T-helper 1 cell treated with Interleukin-12 subunit alpha and Interleukin-12 subunit beta and Interleukin-4 antibody, amounts not matched to agents 30 ng/mL and 1 ng/mL, for 36 hours (primary cell): ENCODE measurements around the gene SCD. TPM values are rescaled to one million over a fixed set of nuclear protein-coding genes. Genes with fewer than 3 reads are reported as not detected.
"Not testable (repeated sequence)": the region's sequence is repeated elsewhere in the genome, so short reads cannot be mapped to it uniquely, and the experiment has no call there.

ENCODE experiments used
- intact Hi-C: fragments of 100-400 bp; cut with micrococcal nuclease; formaldehyde crosslinking; loops from one replicate; pipeline ENCODE4 v1.15.1; 2024
- total RNA-seq: library from RNA; stranded (reverse); gene quantifications from 2 replicates; pipeline ENCODE4 v1.2.3, GENCODE V29; 2022

The SCD gene
- total RNA-seq, 1 donor from 2014 or later, result 125 TPM

DNA sequence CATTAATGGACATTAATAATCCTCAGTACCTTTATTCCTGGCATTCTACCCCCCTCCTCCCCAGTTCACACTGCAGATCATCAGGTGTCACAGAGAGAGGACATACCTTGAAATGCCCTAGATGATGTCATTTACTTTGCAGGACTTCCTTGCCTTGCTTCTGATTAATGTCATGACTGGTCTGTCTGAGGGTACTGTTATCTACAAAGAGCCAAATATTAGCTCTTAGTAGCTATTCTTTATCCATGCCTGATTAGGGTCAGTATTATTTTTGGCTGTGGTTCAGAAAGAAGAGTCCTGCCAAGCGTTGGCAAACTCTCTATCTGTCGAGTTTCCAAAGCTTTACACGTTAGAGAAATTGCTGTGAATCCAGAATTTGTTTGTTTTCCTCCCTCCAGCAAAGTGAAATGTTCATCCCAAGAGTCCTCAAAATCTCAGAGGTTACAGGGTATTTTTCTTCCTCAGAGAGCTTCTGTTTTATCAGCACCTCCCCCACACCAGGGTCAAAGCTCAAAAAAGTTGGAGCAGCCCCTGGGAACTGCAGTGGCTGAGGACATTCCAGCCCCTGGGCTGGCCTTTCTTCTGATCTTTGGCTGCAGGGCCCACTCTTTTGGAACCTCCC, 12.6 kb downstream of the SCD start:
- intact Hi-C loops, result no loop called here

DNA sequence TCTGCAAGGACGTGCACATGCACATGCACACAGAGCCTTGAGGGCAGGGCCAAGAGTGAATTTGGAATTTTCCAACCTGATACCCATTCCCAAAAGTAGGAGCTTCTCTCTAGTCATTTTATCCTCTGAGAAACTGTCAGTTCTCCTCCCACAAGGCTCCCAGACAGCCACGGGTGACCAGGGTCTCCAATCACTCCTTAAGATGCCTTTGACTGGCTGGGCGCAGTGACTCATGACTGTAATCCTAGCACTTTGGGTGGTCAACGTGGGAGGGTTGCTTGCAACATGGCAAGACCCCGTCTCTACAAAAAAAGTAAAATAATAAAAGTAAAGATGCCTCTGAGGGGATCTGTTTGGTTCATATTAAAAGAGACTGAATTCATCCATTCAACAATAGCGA, 13.2 kb downstream of the SCD start:
- intact Hi-C loops, result no loop called here

DNA sequence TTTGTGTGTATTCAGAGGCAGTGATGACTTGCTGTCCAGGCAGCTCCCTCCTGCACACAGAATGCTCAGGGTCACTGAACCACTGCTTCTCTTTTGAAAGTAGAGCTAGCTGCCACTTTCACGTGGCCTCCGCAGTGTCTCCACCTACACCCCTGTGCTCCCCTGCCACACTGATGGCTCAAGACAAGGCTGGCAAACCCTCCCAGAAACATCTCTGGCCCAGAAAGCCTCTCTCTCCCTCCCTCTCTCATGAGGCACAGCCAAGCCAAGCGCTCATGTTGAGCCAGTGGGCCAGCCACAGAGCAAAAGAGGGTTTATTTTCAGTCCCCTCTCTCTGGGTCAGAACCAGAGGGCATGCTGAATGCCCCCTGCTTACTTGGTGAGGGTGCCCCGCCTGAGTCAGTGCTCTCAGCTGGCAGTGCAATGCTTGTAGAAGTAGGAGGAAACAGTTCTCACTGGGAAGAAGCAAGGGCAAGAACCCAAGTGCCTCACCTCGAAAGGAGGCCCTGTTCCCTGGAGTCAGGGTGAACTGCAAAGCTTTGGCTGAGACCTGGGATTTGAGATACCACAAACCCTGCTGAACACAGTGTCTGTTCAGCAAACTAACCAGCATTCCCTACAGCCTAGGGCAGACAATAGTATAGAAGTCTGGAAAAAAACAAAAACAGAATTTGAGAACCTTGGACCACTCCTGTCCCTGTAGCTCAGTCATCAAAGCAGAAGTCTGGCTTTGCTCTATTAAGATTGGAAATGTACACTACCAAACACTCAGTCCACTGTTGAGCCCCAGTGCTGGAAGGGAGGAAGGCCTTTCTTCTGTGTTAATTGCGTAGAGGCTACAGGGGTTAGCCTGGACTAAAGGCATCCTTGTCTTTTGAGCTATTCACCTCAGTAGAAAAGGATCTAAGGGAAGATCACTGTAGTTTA, 15.8 kb downstream of the SCD start:
- intact Hi-C loops, result no loop called here

DNA sequence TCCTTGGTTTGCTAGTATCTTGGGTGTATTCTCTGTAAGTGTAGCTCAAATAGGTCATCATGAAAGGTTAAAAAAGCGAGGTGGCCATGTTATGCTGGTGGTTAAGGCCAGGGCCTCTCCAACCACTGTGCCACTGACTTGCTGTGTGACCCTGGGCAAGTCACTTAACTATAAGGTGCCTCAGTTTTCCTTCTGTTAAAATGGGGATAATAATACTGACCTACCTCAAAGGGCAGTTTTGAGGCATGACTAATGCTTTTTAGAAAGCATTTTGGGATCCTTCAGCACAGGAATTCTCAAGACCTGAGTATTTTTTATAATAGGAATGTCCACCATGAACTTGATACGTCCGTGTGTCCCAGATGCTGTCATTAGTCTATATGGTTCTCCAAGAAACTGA, 17.1 kb downstream of the SCD start:
- intact Hi-C loops, result no loop called here

DNA sequence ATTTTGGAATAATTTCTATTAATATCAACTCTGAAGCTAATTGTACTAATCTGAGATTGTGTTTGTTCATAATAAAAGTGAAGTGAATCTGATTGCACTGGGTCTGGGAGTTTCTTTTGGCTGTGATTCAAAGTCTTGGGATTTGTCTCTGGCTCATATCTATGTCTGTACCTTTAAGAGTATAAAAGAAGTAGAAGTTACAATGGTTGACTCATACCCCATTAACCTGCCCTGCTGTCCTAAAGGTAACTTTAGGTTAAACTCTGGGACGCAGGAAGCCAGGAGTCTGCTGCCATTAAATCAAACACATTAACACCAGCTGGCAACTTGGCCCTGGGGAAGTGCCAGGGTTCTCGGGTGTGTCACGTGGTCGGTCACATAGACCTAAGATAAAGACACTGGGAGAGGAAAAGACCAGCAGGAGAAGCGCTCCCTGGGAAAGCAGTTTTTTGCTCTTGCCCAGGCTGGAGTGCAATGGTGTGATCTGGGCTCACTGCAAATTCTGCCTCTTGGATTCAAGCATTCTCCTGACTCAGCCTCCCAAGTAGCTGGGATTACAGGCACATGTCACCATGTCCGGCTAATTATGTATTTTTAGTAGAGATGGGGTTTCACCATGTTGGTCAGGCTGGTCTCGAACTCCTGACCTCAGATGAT, 17.8 kb downstream of the SCD start:
- intact Hi-C loops, result no loop called here

DNA sequence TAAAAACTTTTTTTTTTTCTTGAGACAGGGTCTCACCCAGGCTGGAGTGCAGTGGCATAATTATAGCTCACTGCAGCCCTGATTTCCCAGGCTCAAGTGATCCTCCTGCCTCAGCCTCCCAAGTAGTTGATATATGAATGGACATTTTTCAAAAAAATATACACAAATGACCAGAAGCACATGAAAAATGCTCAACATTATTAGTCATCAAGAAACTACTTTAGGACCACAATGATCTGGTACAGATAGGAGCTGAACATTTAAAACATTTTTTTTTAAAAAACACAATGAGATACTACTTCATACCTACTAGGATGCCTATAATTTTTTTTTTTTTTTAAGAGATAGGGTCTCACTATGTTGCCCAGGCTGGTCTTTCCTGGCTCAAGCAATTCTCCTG, 21.7 kb downstream of the SCD start:
- intact Hi-C loops, result no loop called here

DNA sequence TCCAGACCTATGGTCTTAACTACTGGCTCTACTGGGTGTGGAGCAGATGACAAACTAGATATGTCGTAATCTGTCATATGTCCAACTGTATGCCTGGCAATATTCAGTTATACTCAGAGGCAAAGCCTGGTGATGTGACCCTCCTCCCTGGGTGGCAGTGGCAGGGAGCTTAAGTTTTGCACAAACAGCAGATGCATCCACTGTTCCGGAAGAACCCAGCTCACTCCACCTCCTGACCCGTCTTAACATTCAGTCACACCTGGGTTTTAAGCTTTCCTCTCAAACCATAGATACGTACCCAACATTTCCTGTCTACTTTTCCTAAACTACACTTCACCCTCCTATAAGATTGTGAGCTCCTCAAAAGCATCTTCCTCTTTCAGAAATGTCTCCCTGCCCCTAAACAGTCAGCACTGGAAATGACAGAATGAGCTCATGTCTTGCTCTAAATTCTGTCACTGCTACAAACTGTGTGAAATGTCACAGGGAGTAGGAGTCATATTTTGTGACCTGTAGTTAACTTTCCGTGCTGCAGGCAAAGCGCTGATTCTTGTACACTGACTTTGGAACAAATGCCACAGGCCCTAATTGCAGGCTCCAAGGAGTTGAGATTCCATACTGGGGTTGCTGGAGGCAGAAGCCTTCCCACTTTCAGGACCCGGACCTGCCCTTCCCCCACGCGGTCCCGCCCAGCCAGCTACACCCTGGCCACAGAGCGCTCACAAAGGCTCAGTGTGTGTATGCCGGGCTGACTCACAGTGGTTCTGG, 23.9 kb downstream of the SCD start:
- intact Hi-C loops, result loop anchor here (1.0 to 5.0 kb wide), 7 partner anchors 34 to 1446 kb away; partner anchors contain the start of genes BLOC1S2, LZTS2, NDUFB8 and OGA

DNA sequence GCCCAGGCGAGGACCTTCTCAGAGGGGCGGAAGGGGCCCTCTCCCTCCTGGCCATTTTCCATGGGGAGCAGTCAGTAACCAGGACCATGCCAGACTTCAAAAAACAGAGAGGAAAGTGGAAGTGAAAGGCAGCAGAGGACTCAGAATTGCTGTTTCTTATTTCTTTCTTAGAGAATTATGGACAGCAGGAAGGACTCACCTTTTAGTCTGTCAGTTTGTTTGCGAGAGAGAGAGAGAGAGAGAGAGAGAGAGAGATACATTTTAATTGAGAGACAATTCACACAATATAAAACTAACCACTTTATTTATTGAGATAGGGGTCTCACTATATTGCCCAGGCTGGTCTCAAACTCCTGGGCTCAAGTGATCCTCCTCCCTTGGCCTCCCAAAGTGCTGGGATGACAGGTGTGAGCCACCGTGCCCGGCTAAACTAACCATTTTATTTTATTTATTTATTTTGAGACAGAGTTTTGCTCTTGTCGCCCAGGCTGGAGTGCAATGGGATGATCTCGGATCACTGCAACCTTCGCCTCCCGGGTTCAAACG, 24.5 kb downstream of the SCD start:
- intact Hi-C loops, result loop anchor here (1.0 to 5.0 kb wide), 8 partner anchors 34 to 1446 kb away; partner anchors contain the start of genes BLOC1S2, ERLIN1, LZTS2 and NDUFB8

DNA sequence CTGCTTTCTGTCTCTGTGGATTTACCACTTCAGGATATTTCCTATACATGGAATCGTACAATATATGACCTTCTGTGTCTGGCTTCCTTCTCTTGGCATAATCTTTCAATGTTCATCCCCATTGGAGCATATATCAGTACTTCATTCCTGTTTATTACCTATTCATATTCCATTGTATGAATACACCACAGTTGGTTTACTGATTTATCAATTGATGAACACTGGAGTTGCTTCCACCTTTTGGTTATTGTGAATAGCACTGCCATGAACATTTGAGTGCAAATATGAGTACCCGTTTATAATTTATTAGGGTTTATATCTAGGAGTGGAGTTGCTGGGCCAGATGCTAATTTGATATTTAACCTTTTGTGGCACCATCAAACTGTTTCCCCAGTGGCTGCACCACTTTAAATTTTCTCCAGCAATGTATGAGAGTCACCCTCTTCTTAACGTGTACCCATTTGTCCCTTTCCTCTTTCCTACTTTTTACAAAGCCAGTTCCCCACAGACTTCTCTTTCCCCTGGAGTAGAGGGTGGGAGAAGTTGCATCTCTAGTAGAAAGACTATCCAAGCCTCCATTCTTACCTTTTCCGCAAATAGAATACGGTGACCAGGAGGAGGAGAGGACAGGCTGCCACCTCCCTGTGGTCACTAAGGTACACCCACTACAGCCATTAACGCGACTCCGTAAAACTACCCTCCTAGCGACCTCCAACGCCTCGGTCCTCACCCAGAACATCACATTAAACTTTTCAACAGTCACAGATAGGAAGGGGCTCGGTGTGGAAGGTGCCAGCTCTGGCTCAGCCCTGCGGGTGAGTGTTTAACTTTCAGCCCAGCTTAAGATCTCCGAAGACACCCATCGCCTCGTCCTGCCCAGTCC, 25.6 kb downstream of the SCD start:
- intact Hi-C loops, result loop anchor here (1.0 to 5.0 kb wide), 9 partner anchors 25 to 1445 kb away; partner anchors contain the start of genes CHUK, CWF19L1, ERLIN1 and LZTS2

DNA sequence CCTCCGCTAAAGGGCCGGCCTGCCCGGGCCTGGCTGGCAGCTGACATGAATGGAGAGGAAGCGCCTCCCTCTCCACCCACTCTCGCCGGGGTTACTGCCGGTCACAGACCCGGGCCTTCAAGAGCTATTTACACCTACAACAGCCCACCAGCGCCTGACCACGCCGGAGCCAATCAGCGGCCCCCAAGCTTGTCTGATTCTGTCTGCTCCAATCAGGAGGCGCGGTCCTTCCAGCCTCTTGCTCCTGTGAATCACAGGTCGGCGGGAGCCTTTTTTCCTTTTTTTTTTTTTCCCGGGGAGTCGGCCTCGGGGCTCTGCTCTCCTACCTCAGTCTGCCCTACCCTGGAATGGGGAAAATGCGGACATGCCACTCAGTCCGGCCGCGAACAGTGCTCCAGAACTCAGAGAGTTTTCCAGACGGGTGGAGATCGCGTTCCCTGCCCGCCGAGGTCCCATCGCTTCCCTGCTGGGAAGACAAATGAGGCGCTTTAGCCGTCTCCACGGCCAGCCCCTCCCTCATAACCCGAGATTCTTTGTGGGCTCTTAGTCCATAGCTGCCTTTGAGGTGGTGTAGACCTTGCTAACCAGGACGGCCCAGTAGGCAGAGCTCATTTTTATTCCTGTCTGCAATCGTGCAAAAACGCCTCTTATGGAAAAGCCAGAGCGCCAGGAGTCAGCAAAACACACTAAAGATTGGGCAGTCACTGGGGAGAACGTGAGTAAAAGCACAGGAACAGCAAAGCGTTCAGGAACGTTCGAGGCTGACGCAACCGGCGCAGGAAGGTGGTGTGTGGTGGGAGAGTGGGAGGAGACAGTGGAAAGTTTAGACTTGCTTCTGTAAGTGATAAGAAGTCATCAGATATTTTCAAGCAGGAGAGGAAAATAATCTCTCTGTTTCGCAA, 26.5 kb downstream of the SCD start:
- intact Hi-C loops, result loop anchor here (1.0 to 5.0 kb wide), 9 partner anchors 26 to 1444 kb away; partner anchors contain the start of genes CHUK, CWF19L1, ERLIN1 and LZTS2

DNA sequence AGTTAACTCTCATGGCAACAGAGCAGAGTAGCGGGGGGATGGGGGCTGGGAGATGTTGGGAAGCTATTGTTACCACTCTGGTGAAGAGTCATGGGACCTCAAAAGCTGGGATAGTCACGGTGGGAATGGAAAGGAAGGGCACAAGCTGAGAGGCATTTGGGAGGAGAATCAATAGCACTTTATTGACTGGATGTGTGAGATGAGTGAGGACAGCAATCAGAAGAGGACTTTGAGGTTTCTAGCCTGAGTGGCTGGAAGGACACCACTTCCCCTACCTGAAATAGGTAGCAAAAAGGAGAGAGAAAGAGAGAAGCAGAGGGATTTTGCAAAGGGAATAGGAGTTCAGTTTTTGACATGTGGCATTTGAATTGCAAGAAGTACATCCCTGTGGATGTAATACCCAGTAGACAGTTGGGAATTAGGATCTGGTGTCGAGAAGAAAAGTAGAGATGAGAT, 27.2 kb downstream of the SCD start:
- intact Hi-C loops, result loop anchor here (5.0 kb wide), 3 partner anchors 37 to 1443 kb away; partner anchors contain the start of genes LZTS2 and OGA

DNA sequence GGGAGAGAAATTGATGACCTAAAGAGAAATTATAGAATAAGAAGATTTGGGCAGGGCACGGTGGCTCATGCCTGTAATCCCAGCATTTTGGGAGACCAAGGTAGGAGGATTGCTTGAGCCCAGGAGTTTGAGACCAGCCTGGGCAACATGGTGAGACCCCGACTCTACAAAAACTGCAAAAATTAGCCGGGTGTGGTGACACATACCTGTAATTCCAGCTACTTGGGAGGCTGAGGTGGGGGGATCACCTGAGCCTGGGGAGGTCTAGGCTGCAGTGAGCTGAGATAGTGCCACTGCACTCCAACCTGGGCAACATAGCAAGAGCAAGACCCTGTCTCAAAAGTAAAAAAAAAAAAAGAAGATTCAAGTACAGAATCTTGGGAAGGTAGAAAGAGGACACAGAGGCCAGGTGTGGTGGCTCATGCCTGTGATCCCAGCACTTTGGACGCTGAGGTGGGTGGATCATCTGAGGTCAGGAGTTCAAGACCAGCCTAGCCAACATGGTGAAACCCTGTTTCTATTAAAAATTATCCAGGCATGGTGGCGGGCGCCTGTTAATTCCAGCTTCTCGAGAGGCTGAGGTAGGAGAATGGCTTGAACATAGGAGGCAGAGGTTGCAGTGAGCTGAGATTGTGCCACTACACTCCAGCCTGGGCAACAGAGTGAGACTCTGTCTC, 27.8 kb downstream of the SCD start:
- intact Hi-C loops, result loop anchor here (5.0 kb wide), 3 partner anchors 38 to 1442 kb away; partner anchors contain the start of genes LZTS2 and OGA

DNA sequence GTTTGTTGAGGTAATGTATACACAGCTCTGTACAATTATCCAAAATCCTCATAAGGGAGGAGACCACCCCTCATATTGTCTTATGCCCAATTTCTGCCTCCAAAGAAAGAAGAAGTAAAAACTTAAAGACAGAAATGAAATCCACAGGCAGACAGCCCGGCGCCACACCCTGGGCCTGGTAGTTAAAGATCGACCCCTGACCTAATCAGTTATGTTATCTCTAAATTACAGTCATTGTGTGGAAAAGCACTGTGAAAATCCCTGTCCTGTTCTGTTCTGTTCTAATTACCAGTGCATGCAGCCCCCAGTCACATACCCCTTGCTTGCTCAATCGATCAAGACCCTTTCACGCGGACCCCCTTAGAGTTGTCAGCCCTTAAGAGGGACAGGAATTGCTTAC, 29.6 kb downstream of the SCD start:
- intact Hi-C loops, result not testable (repeated sequence)

DNA sequence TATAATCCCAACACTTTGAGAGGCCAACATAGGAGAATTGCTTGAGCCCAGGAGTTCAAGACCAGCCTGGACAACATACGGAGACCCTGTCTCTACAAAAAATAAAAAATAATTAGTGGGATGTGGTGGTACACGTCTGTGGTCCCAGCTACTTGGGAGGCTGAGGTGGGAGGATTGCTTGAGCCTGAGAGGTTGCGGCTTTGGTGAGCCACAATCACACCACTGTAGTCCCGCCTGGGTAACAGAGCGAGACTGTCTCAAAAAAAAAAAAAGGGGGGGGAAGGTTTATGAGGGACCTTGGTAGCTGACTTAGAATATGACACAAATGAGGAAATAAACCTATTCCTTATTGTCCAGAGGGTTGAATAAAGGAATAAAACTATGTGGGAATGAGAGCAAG, 30.8 kb downstream of the SCD start:
- intact Hi-C loops, result no loop called here

DNA sequence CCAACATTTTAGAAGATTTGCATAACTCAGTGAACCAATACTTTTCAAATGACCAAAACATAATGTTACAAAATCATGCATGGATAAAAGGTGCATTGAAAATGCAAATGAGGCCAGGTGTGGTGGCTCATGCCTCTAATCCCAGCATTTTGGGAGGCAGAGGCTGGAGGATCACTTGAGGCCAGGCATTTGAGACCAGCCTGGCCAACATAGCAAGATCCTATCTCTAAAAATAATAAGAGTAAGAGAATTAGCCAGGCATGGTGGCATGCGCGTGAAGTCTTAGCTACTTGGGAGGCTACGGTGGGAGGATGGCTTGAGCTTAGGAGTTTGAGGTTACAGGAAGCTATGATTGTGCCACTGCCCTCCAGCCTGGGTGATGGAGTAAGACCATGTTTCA, 33.4 kb downstream of the SCD start:
- intact Hi-C loops, result no loop called here

DNA sequence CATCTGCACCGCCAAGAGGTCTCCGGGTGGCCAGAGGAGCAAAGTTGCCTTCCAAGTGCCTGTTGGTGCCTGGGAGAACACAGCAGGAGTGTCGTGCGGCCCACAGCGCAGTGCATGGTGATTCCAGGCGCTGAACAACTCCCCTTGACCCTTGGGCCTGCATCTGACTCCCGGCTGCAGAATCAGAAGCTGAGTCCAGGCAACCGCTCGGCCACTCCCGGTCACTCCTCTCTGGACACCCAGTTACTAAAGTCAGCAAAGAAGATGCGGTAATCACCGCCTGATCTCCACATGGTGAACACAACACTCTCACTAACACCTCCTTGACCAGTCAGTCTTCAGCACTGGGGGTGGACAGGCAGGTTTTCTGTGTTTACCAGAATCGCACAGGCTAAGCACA, 35.5 kb downstream of the SCD start:
- intact Hi-C loops, result no loop called here

DNA sequence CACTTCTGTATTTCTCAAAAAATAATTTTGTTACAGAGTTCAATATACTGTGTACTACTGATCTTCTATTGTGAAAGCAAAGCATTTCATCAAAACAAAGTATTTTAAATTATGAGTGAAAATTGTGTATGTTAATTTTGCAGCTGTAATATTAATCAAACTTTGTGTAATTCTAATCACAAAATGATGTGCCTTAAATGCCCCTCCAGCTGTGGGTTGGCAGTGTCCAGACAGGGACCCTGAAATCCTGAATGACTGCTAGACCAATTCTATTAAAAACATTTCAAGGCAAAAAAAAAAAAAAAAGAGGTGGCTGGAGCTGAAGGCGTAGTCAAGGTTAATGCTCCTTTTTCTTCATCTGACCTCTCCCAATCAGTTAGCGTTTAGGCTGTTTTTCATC, 36.2 kb downstream of the SCD start:
- intact Hi-C loops, result no loop called here
